Astrocyte (in vitro differentiated cells and primary cell): ENCODE measurements around the gene RPS6KL1. TPM values are rescaled to one million over a fixed set of nuclear protein-coding genes. Genes with fewer than 3 reads are reported as not detected.

ENCODE experiments used
- DNase-seq: peaks from one replicate; pipeline ENCODE4 v3.0.0-alpha.2; 2010; ENCODE audit warnings: low read depth
- FAIRE-seq: peaks from 2 replicates; lab custom pipeline; 2011; peaks lifted over from hg19 to GRCh38; lab: Jason Lieb, UNC
- H2AFZ ChIP-seq: 2 replicates; pipeline ENCODE4 v1.6.0; 2012; ENCODE audit warnings: low read depth, low read length, inconsistent platforms
- H3K27ac ChIP-seq: 2 replicates; pipeline ENCODE4 v1.5.1; 2011; ENCODE audit warnings: low read depth, low read length, inconsistent platforms
- H3K27me3 ChIP-seq: 2 replicates; pipeline ENCODE4 v1.6.0; 2011; ENCODE audit warnings: low read length, inconsistent platforms; ENCODE audit not compliant: insufficient read depth
- H3K36me3 ChIP-seq: 2 replicates; pipeline ENCODE4 v1.5.1; 2011; ENCODE audit warnings: low read length, inconsistent platforms; ENCODE audit not compliant: insufficient read depth
- H3K4me1 ChIP-seq: 2 replicates; pipeline ENCODE4 v1.5.1; 2011; ENCODE audit warnings: low read length, inconsistent platforms; ENCODE audit not compliant: insufficient read depth
- H3K4me2 ChIP-seq: 2 replicates; pipeline ENCODE4 v1.6.0; 2012; ENCODE audit warnings: low read length, inconsistent platforms
- H3K4me3 ChIP-seq: 2 replicates; pipeline ENCODE4 v1.5.1; 2011; ENCODE audit warnings: low read depth, mild to moderate bottlenecking, low read length, inconsistent platforms; ENCODE audit not compliant: insufficient read depth
- H3K79me2 ChIP-seq: 2 replicates; pipeline ENCODE4 v1.6.0; 2012; ENCODE audit warnings: mild to moderate bottlenecking, low read length, inconsistent platforms; ENCODE audit not compliant: insufficient read depth
- H3K9ac ChIP-seq: 2 replicates; pipeline ENCODE4 v1.6.0; 2012; ENCODE audit warnings: mild to moderate bottlenecking, low read length, inconsistent platforms
- H3K9me3 ChIP-seq: 2 replicates; pipeline ENCODE4 v1.5.1; 2012; ENCODE audit warnings: low read depth, mild to moderate bottlenecking, low read length, inconsistent platforms; ENCODE audit not compliant: insufficient read depth
- H4K20me1 ChIP-seq: 2 replicates; pipeline ENCODE4 v1.6.0; 2012; ENCODE audit warnings: low read length, inconsistent platforms; ENCODE audit not compliant: insufficient read depth
- H3K27ac Mint-ChIP-seq: one replicate; pipeline ENCODE4 v1.8.0; 2021; ENCODE audit warnings: mild to moderate bottlenecking, mixed read lengths; ENCODE audit not compliant: unreplicated experiment
- H3K27me3 Mint-ChIP-seq: one replicate; pipeline ENCODE4 v1.8.0; 2021; ENCODE audit warnings: low read depth, mixed read lengths; ENCODE audit not compliant: unreplicated experiment
- H3K36me3 Mint-ChIP-seq: one replicate; pipeline ENCODE4 v1.8.0; 2021; ENCODE audit warnings: low read depth, mixed read lengths; ENCODE audit not compliant: unreplicated experiment
- H3K4me1 Mint-ChIP-seq: one replicate; pipeline ENCODE4 v1.8.0; 2021; ENCODE audit warnings: low read depth, mixed read lengths; ENCODE audit not compliant: unreplicated experiment
- H3K4me3 Mint-ChIP-seq: one replicate; pipeline ENCODE4 v1.8.0; 2021; ENCODE audit warnings: mild to moderate bottlenecking, moderate library complexity, mixed read lengths; ENCODE audit not compliant: unreplicated experiment
- H3K9me3 Mint-ChIP-seq: one replicate; pipeline ENCODE4 v1.8.0; 2021; ENCODE audit warnings: mild to moderate bottlenecking, mixed read lengths; ENCODE audit not compliant: unreplicated experiment
- CTCF ChIP-seq: IDR thresholded peaks from 2 replicates; pipeline ENCODE4 v1.5.1; 2011; ENCODE audit warnings: low read depth, mild to moderate bottlenecking, inconsistent platforms, low read length, moderate library complexity; ENCODE audit not compliant: insufficient read depth
- EZH2 ChIP-seq: IDR thresholded peaks from 2 replicates; pipeline ENCODE4 v1.6.1; 2012; ENCODE audit warnings: mild to moderate bottlenecking, low read length, inconsistent platforms; ENCODE audit not compliant: insufficient read depth
- total RNA-seq: library from RNA; stranded (reverse); gene quantifications from 2 replicates; pipeline ENCODE4 v1.2.1, GENCODE V29; 2021

The RPS6KL1 gene
- total RNA-seq, 1 donor from 2014 or later = 1.7 TPM

- H3K36me3 ChIP-seq = peaks cover 78% of the 10 kb centered on the region
- H3K4me3 ChIP-seq = no peak overlapping the region
- Mint-ChIP-seq H3K4me1 (peaks cover 9% of the 10 kb centered on the region), H3K36me3 (peaks cover 31% of the 10 kb centered on the region), H3K9me3 (no peaks in the 10 kb centered on the region), H3K4me3 (no peak overlapping the region), H3K27me3 (no peaks in the 10 kb centered on the region), H3K27ac (no peak overlapping the region)
- no peaks in the 10 kb centered on the region for H3K27me3 ChIP-seq
- no peak overlapping the region for H3K4me2 ChIP-seq
- DNase-seq (no peak), FAIRE-seq (no peak)
- H3K9me3 ChIP-seq = no peaks in the 10 kb centered on the region
- H4K20me1 ChIP-seq = peaks cover 54% of the 10 kb centered on the region
- H3K27ac ChIP-seq = no peak overlapping the region
- peaks cover 15% of the 10 kb centered on the region for H3K4me1 ChIP-seq
- no peak overlapping the region for H3K9ac ChIP-seq
- TF ChIP-seq EZH2 (no peak), CTCF (no peak)
- H2AFZ ChIP-seq = no peak overlapping the region
- peaks cover 10% of the 10 kb centered on the region for H3K79me2 ChIP-seq
These were observed 29.4 kb downstream of the RPS6KL1 start for GRCh38 chr14:74893614-74894091.

- FAIRE-seq = no peak
- H3K27ac Mint-ChIP-seq = no peak overlapping the region
- H4K20me1 ChIP-seq = peaks cover 61% of the 10 kb centered on the region
- H3K4me3 ChIP-seq = no peak overlapping the region
- DNase-seq = no peak
- H2AFZ ChIP-seq = no peak overlapping the region
- H3K36me3 Mint-ChIP-seq = peaks cover 29% of the 10 kb centered on the region
- H3K79me2 ChIP-seq = peaks cover 19% of the 10 kb centered on the region
- no peak for TF ChIP-seq EZH2
- no peak for TF ChIP-seq CTCF
- peaks cover 69% of the 10 kb centered on the region for H3K36me3 ChIP-seq
- H3K9ac ChIP-seq = no peak overlapping the region
- H3K4me1 ChIP-seq = peaks cover 21% of the 10 kb centered on the region
- no peak overlapping the region for H3K27ac ChIP-seq
- no peak overlapping the region for H3K4me2 ChIP-seq
- H3K9me3 ChIP-seq = no peaks in the 10 kb centered on the region
- H3K4me1 Mint-ChIP-seq = peaks cover 17% of the 10 kb centered on the region
- H3K9me3 Mint-ChIP-seq = no peaks in the 10 kb centered on the region
- H3K4me3 Mint-ChIP-seq = no peak overlapping the region
- no peaks in the 10 kb centered on the region for H3K27me3 Mint-ChIP-seq
- no peaks in the 10 kb centered on the region for H3K27me3 ChIP-seq
These were observed 30.3 kb downstream of the RPS6KL1 start for GRCh38 chr14:74892745-74893144.

- no peaks in the 10 kb centered on the region for H3K27me3 Mint-ChIP-seq
- Histone ChIP-seq H3K4me2 (peak overlapping the region; percentile 45), H3K27ac (no peak overlapping the region), H3K36me3 (peaks cover 61% of the 10 kb centered on the region), H3K79me2 (peaks cover 27% of the 10 kb centered on the region), H3K4me1 (peaks cover 21% of the 10 kb centered on the region), H3K4me3 (no peak overlapping the region), H4K20me1 (peaks cover 64% of the 10 kb centered on the region), H3K27me3 (no peaks in the 10 kb centered on the region), H3K9me3 (no peaks in the 10 kb centered on the region), H2AFZ (no peak overlapping the region), H3K9ac (peak overlapping the region; percentile 31)
- FAIRE-seq (no peak), DNase-seq (peak; percentile 47)
- no peaks in the 10 kb centered on the region for H3K9me3 Mint-ChIP-seq
- no peak overlapping the region for H3K27ac Mint-ChIP-seq
- H3K4me1 Mint-ChIP-seq = peaks cover 17% of the 10 kb centered on the region
- TF ChIP-seq CTCF = no peak
- TF ChIP-seq EZH2 = no peak
- H3K36me3 Mint-ChIP-seq = peaks cover 27% of the 10 kb centered on the region
- H3K4me3 Mint-ChIP-seq = no peak overlapping the region
These were observed 31.2 kb downstream of the RPS6KL1 start for GRCh38 chr14:74891870-74892269.
